CD4-positive, alpha-beta T cell treated with Interleukin-10 for 1 hour (primary cell): ENCODE measurements around the gene IQCN.

ENCODE experiments used
- DNase-seq: peaks from one replicate; pipeline ENCODE4 v3.0.0-alpha.2; 2020

Gene IQCN

GRCh38 chr19:18284712-18285360 lies 10.6 kb upstream of the IQCN start:
- peak; percentile 38 for DNase-seq

- DNase-seq = peak; percentile 27
Measured at GRCh38 chr19:18283338-18283737, 9.1 kb upstream of the IQCN start.

- DNase-seq = peak; percentile 51
Measured at GRCh38 chr19:18282788-18283141, 8.5 kb upstream of the IQCN start.

GRCh38 chr19:18282021-18282787 lies 8.0 kb upstream of the IQCN start:
- DNase-seq = no peak

- peak; percentile 99 for DNase-seq
Measured at GRCh38 chr19:18281082-18282020, 7.1 kb upstream of the IQCN start, which contains the start of gene JUND. Gene JUND (minus strand): TSS chr19:18281622. CDS start chr19:18281484, 138 bp downstream.

GRCh38 chr19:18280247-18281081 lies 6.2 kb upstream of the IQCN start:
- DNase-seq = peak; percentile 86

- peak; percentile 95 for DNase-seq
Measured at GRCh38 chr19:18279516-18280246, 5.4 kb upstream of the IQCN start.

- no peak for DNase-seq
Measured at GRCh38 chr19:18279266-18279515, 4.9 kb upstream of the IQCN start.

- DNase-seq = peak; percentile 75
Measured at GRCh38 chr19:18278521-18279265, 4.4 kb upstream of the IQCN start.

GRCh38 chr19:18274781-18275356 lies 617 bp upstream of the IQCN start:
- DNase-seq = peak; percentile 56

- DNase-seq = peak; percentile 46
Measured at GRCh38 chr19:18273561-18274218, 562 bp downstream of the IQCN start.

GRCh38 chr19:18271433-18271841 lies 2.8 kb downstream of the IQCN start:
- peak; percentile 57 for DNase-seq

GRCh38 chr19:18270326-18270725 lies 3.9 kb downstream of the IQCN start:
- no peak for DNase-seq

GRCh38 chr19:18269070-18269723 lies 5.1 kb downstream of the IQCN start:
- DNase-seq = no peak

GRCh38 chr19:18266771-18267686 lies 7.2 kb downstream of the IQCN start:
- DNase-seq = no peak

- DNase-seq = no peak
Measured at GRCh38 chr19:18265582-18265981, 8.7 kb downstream of the IQCN start.

- DNase-seq = no peak
Measured at GRCh38 chr19:18264971-18265540, 9.2 kb downstream of the IQCN start.
